Caco-2 (cell line): ENCODE measurements around the gene TBX3. TPM values are rescaled to one million over a fixed set of nuclear protein-coding genes. Genes with fewer than 3 reads are reported as not detected.
A peak's percentile ranks its signal among the peaks of the same experiment; 100 is the strongest.

Source experiments
- Bru-seq: library from RNA; stranded (reverse); fragments of 400-500 nt; gene quantifications from one replicate; lab custom pipeline; 2021; lab: Mats Ljungman, UMichigan
- BruChase-seq, 2 experiments: library from RNA; stranded (reverse); fragments of 400-500 nt; gene quantifications; one replicate each; lab custom pipeline; 2021; lab: Mats Ljungman, UMichigan
- BruUV-seq: library from RNA; stranded (reverse); fragments of 400-500 nt; replicated peaks from 2 replicates; lab custom pipeline; 2021; lab: Mats Ljungman, UMichigan
- CTCF ChIA-PET: fragments of 300-600 bp; sonication (Branson Sonifier 250); formaldehyde crosslinking; loops from one replicate; lab custom pipeline; 2022; ENCODE audit warnings: antibody characterized with exemption; lab: Charles Lee
- POLR2A ChIA-PET: fragments of 300-600 bp; sonication (Branson Sonifier 250); formaldehyde crosslinking; loops from one replicate; lab custom pipeline; 2022; ENCODE audit warnings: antibody characterized with exemption; lab: Charles Lee
- DNase-seq, 2 experiments: peaks; one replicate each; pipeline versions ENCODE4 v3.0.0 to v3.0.0-alpha.2; 2020 to 2022
- H3K27me3 ChIP-seq: replicated peaks from 2 replicates; pipeline ENCODE4 v1.6.0; 2011; ENCODE audit warnings: low read length; ENCODE audit not compliant: control insufficient read depth, insufficient read depth
- H3K36me3 ChIP-seq: 2 replicates; pipeline ENCODE4 v1.5.1; 2011; ENCODE audit warnings: low read length; ENCODE audit not compliant: control insufficient read depth, insufficient read depth
- H3K4me1 ChIP-seq: fragments of 250-450 bp; sonication (Bioruptor Pico); 2 replicates; pipeline ENCODE4 v1.5.1; 2020; ENCODE audit warnings: mild to moderate bottlenecking
- H3K4me3 ChIP-seq: 2 replicates; pipeline ENCODE4 v1.5.1; 2011; ENCODE audit warnings: low read depth, mild to moderate bottlenecking, control low read depth, low read length
- H3K9me3 ChIP-seq: fragments of 250-450 bp; sonication (Bioruptor Pico); 2 replicates; pipeline ENCODE4 v1.5.1; 2020; ENCODE audit warnings: mild to moderate bottlenecking, moderate library complexity
- H3K27ac Mint-ChIP-seq: one replicate; pipeline ENCODE4 v1.8.0; 2022; ENCODE audit warnings: mixed read lengths; ENCODE audit not compliant: unreplicated experiment
- H3K27me3 Mint-ChIP-seq: one replicate; pipeline ENCODE4 v1.8.0; 2022; ENCODE audit warnings: mixed read lengths; ENCODE audit not compliant: insufficient read depth, unreplicated experiment
- H3K36me3 Mint-ChIP-seq: one replicate; pipeline ENCODE4 v1.8.0; 2022; ENCODE audit warnings: mild to moderate bottlenecking, mixed read lengths; ENCODE audit not compliant: insufficient read depth, unreplicated experiment
- H3K4me1 Mint-ChIP-seq: one replicate; pipeline ENCODE4 v1.8.0; 2022; ENCODE audit warnings: low read depth, mixed read lengths; ENCODE audit not compliant: unreplicated experiment
- H3K4me3 Mint-ChIP-seq: one replicate; pipeline ENCODE4 v1.8.0; 2022; ENCODE audit warnings: mild to moderate bottlenecking, moderate library complexity, mixed read lengths; ENCODE audit not compliant: unreplicated experiment
- H3K9me3 Mint-ChIP-seq: one replicate; pipeline ENCODE4 v1.8.0; 2022; ENCODE audit warnings: mixed read lengths; ENCODE audit not compliant: unreplicated experiment
- CTCF ChIP-seq, 2 experiments: fragments of 200-600 bp in 1 of 2; IDR thresholded peaks; 1 replicate in 1 of 2; 2 replicates in 1 of 2; pipeline versions ENCODE4 v1.5.1 to v1.8.0; 2011 to 2022; ENCODE audit warnings: antibody characterized with exemption in 1 of 2, control low read depth in 1 of 2, inconsistent platforms in 1 of 2, low read depth in 1 of 2, low read length in 1 of 2, mild to moderate bottlenecking in 1 of 2, moderate library complexity in 1 of 2; ENCODE audit not compliant: insufficient read depth in 1 of 2, severe bottlenecking in 1 of 2, unreplicated experiment in 1 of 2
- intact Hi-C: fragments of 100-400 bp; cut with micrococcal nuclease; formaldehyde crosslinking; loops from one replicate; pipeline ENCODE4 v1.10.0; 2022; ENCODE audit not compliant: unreplicated experiment
- long read RNA-seq: library from polyadenylated mRNA; stranded (forward); transcript quantifications from one replicate; pipeline ENCODE4 v2.0.0, GENCODE V29; 2022
- total RNA-seq: library from RNA; stranded (reverse); gene quantifications from 2 replicates; pipeline ENCODE4 v1.2.3, GENCODE V29; 2022

Gene TBX3
- total RNA-seq = 47.2 and 54.0 TPM in 2 replicates
- Bru-seq, nascent RNA = percentile 95 among the genes with signal in this experiment
- BruChase-seq, experiment 1, labeled RNA remaining after a 2-hour chase = percentile 97 among the genes with signal in this experiment
- BruChase-seq, experiment 2, labeled RNA remaining after a 6-hour chase = percentile 78 among the genes with signal in this experiment
- long read RNA-seq, full-length matches to known transcripts = 15 of 27 reads
- long read RNA-seq, partial matches to known transcripts = 4 of 27 reads
- long read RNA-seq, other reads (novel, unspliced or antisense) = 8 of 27 reads

GRCh38 chr12:114684098-114684869 lies at the start of gene TBX3:
TSS of gene TBX3 (minus strand) at chr12:114684175. CDS start at chr12:114683200, 975 bp downstream.
- H3K9me3 ChIP-seq = no peaks in the 10 kb centered on the region
- BruUV-seq = no TSS peak
- H3K27me3 ChIP-seq = no peaks in the 10 kb centered on the region
- Mint-ChIP-seq H3K36me3 (peaks cover 51% of the 10 kb centered on the region), H3K4me3 (peak within 1 kb of the TSS; percentile 90), H3K27me3 (no peaks in the 10 kb centered on the region), H3K9me3 (no peaks in the 10 kb centered on the region), H3K27ac (peak within 1 kb of the TSS; percentile 93), H3K4me1 (peaks cover 29% of the 10 kb centered on the region)
- ChIA-PET POLR2A (interaction anchor here (0.5 to 2.3 kb wide), 30 partner anchors 11 to 706 kb away, joined by 3 to 62 read pairs (median 4); no protein-coding TSS in a partner anchor), CTCF (interaction anchor here (0.6 to 2.3 kb wide), 31 partner anchors 12 to 1090 kb away, joined by 3 to 52 read pairs (median 4); no protein-coding TSS in a partner anchor)
- no peaks in the 10 kb centered on the region for H3K36me3 ChIP-seq
- peak within 1 kb of the TSS; percentile 65 for H3K4me3 ChIP-seq
- intact Hi-C loops = loop anchor here (1.0 to 10.0 kb wide), 7 partner anchors 19 to 476 kb away; no protein-coding TSS in a partner anchor
- peaks cover 25% of the 10 kb centered on the region for H3K4me1 ChIP-seq
- TF ChIP-seq CTCF (IDR thresholded peaks at IDR 0.05; ENCODE audit: insufficient read depth in 1 of 2, low read depth in 1 of 2, low read length in 1 of 2, severe bottlenecking in 1 of 2, unreplicated experiment in 1 of 2) = peak; percentile 58 to 67
- peak; percentile 96 to 99 for DNase-seq

- Histone ChIP-seq H3K27me3 (no peaks in the 10 kb centered on the region), H3K4me1 (no peaks in the 10 kb centered on the region), H3K36me3 (no peaks in the 10 kb centered on the region), H3K4me3 (no peak overlapping the region), H3K9me3 (no peaks in the 10 kb centered on the region)
- TF ChIP-seq CTCF (IDR thresholded peaks at IDR 0.05; ENCODE audit: insufficient read depth in 1 of 2, low read depth in 1 of 2, low read length in 1 of 2, severe bottlenecking in 1 of 2, unreplicated experiment in 1 of 2) = no peak
- BruUV-seq = no TSS peak
- Mint-ChIP-seq H3K9me3 (peaks cover 10% of the 10 kb centered on the region), H3K27me3 (no peaks in the 10 kb centered on the region), H3K27ac (no peak overlapping the region), H3K4me3 (no peak overlapping the region), H3K36me3 (no peaks in the 10 kb centered on the region), H3K4me1 (no peaks in the 10 kb centered on the region)
- intact Hi-C loops = no loop called here
- ChIA-PET POLR2A (no interaction called here), CTCF (no interaction called here)
- DNase-seq = no peak
These were observed 48.6 kb upstream of the TBX3 start for GRCh38 chr12:114732426-114733030.

GRCh38 chr12:114729731-114730130 lies 45.8 kb upstream of the TBX3 start:
- no peaks in the 10 kb centered on the region for H3K27me3 Mint-ChIP-seq
- POLR2A ChIA-PET = no interaction called here
- intact Hi-C loops = no loop called here

More at GRCh38 chr12:114729731-114730130, 45.8 kb upstream of the TBX3 start:
- Histone ChIP-seq H3K27me3 (no peaks in the 10 kb centered on the region), H3K4me1 (no peaks in the 10 kb centered on the region), H3K36me3 (no peaks in the 10 kb centered on the region), H3K4me3 (no peak overlapping the region), H3K9me3 (no peaks in the 10 kb centered on the region)
- no TSS peak for BruUV-seq
- Mint-ChIP-seq H3K9me3 (peaks cover under 1% of the 10 kb centered on the region), H3K27ac (no peak overlapping the region), H3K4me3 (no peak overlapping the region), H3K4me1 (no peaks in the 10 kb centered on the region), H3K36me3 (no peaks in the 10 kb centered on the region)
- TF ChIP-seq CTCF (IDR thresholded peaks at IDR 0.05; ENCODE audit: insufficient read depth in 1 of 2, low read depth in 1 of 2, low read length in 1 of 2, severe bottlenecking in 1 of 2, unreplicated experiment in 1 of 2) = no peak
- no peak for DNase-seq
- CTCF ChIA-PET = no interaction called here
